Measurements from ENCODE around the gene TMEM168.

DNA sequence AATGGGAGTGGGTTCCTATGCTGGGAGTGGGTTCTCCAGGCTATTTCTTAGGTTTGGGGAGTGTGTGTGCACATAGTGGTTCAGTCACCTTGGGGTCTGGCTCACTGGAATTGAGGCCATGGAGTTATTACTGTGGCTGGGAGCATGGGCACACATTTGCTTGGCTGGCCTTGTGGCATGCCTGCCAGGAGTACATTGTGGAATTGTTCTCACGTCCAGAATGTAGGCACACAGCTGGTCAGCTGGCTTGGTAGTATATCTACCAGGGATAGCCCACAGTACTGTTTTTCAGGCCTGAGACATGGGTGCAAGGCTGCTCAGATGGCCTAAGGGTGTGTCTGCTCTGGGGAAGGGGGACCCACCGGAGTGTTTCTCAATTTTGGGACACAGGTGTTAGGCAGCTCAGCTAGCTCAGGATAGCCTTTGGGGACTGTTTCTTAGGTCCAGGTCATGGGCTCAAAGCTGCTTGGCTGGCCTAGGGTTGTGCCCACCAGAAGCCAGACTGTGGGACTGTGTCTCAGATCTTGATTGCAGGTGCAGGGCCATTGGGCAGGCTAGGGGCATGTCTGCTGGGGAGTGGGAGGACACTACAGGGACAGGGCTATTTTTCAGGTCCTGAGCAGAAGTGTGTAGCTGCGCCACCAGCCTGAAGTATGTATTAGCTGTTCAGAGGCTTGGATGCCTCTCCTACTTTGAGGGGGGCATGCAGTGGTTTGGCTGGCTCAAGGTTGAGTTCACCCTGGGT, 50.6 kb downstream of the TMEM168 start:
- TF ChIP-seq POLR2A (IDR thresholded peaks at IDR 0.05) = no peak
- TF ChIP-seq, protein P1, sequence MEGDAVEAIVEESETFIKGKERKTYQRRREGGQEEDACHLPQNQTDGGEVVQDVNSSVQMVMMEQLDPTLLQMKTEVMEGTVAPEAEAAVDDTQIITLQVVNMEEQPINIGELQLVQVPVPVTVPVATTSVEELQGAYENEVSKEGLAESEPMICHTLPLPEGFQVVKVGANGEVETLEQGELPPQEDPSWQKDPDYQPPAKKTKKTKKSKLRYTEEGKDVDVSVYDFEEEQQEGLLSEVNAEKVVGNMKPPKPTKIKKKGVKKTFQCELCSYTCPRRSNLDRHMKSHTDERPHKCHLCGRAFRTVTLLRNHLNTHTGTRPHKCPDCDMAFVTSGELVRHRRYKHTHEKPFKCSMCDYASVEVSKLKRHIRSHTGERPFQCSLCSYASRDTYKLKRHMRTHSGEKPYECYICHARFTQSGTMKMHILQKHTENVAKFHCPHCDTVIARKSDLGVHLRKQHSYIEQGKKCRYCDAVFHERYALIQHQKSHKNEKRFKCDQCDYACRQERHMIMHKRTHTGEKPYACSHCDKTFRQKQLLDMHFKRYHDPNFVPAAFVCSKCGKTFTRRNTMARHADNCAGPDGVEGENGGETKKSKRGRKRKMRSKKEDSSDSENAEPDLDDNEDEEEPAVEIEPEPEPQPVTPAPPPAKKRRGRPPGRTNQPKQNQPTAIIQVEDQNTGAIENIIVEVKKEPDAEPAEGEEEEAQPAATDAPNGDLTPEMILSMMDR (IDR thresholded peaks at IDR 0.05) = no peak

All from thyroid gland (tissue), 4 donors.